HepG2 (cell line): Measurements from ENCODE around the gene RNU5B-1. TPM values are rescaled to one million over a fixed set of nuclear protein-coding genes. Genes with fewer than 3 reads are reported as not detected.

ENCODE experiments used
- AGO2 ChIP-seq: fragments of 200-400 bp; formaldehyde crosslinking; optimal IDR thresholded peaks from 2 replicates; pipeline ENCODE3; 2017; ENCODE audit warnings: mild to moderate bottlenecking, low read depth, low read length, moderate library complexity
- CBFB ChIP-seq: sonication (generic); formaldehyde crosslinking; IDR thresholded peaks from 2 replicates; pipeline ENCODE4 v1.4.0; 2020; ENCODE audit warnings: missing genetic modification reagents
- ESRRA ChIP-seq: sonication (generic); formaldehyde crosslinking; IDR thresholded peaks from 2 replicates; pipeline ENCODE4 v1.5.1; 2020; ENCODE audit warnings: mild to moderate bottlenecking, low read depth, missing genetic modification reagents
- FOSL2 ChIP-seq: sonication (generic); formaldehyde crosslinking; IDR thresholded peaks from 2 replicates; pipeline ENCODE4 v1.4.0; 2020; ENCODE audit warnings: missing genetic modification reagents
- KAT8 ChIP-seq: IDR thresholded peaks from 2 replicates; pipeline ENCODE4 v1.6.1; 2016; ENCODE audit warnings: missing genetic modification reagents, missing compliant biosample characterization
- MED8 ChIP-seq: sonication (generic); formaldehyde crosslinking; IDR thresholded peaks from 2 replicates; pipeline ENCODE4 v1.8.1; 2023; ENCODE audit warnings: mild to moderate bottlenecking, missing genetic modification reagents; ENCODE audit not compliant: insufficient replicate concordance
- MEIS2 ChIP-seq: sonication (generic); formaldehyde crosslinking; IDR thresholded peaks from 2 replicates; pipeline ENCODE4 v1.9.0; 2021; ENCODE audit warnings: mild to moderate bottlenecking, missing genetic modification reagents
- MTF2 ChIP-seq: sonication (generic); formaldehyde crosslinking; IDR thresholded peaks from 2 replicates; pipeline ENCODE4 v1.5.0; 2020; ENCODE audit warnings: missing genetic modification reagents, borderline replicate concordance
- PHF21A ChIP-seq: sonication (generic); formaldehyde crosslinking; IDR thresholded peaks from 2 replicates; pipeline ENCODE4 v1.5.0; 2020; ENCODE audit warnings: mild to moderate bottlenecking, missing genetic modification reagents
- PRPF4 ChIP-seq: fragments of 200-400 bp; formaldehyde crosslinking; IDR thresholded peaks from 2 replicates; pipeline ENCODE4 v1.6.1; 2016; ENCODE audit warnings: low read length, low read depth; ENCODE audit not compliant: poor library complexity, severe bottlenecking
- SALL1 ChIP-seq: sonication (generic); formaldehyde crosslinking; IDR thresholded peaks from 2 replicates; pipeline ENCODE4 v1.8.0; 2022; ENCODE audit warnings: mild to moderate bottlenecking, missing genetic modification reagents
- XRCC5 ChIP-seq: fragments of 200-400 bp; formaldehyde crosslinking; optimal IDR thresholded peaks from 2 replicates; pipeline ENCODE3; 2017; ENCODE audit warnings: mild to moderate bottlenecking, low read length
- ZBTB7B ChIP-seq: sonication (generic); formaldehyde crosslinking; IDR thresholded peaks from 2 replicates; pipeline ENCODE4 v1.4.0; 2020; ENCODE audit warnings: missing genetic modification reagents
- ZMYM4 ChIP-seq: sonication (generic); formaldehyde crosslinking; IDR thresholded peaks from 2 replicates; pipeline ENCODE4 v1.8.1; 2023; ENCODE audit warnings: mild to moderate bottlenecking, missing genetic modification reagents
- ZNF563 ChIP-seq: sonication (generic); formaldehyde crosslinking; IDR thresholded peaks from 2 replicates; pipeline ENCODE4 v1.8.0; 2022; ENCODE audit warnings: mild to moderate bottlenecking, moderate library complexity, missing genetic modification reagents
- ZNF564 ChIP-seq: sonication (generic); formaldehyde crosslinking; IDR thresholded peaks from 2 replicates; pipeline ENCODE4 v1.8.1; 2023; ENCODE audit warnings: mild to moderate bottlenecking, missing genetic modification reagents
- ZNF572 ChIP-seq: sonication (generic); formaldehyde crosslinking; IDR thresholded peaks from 2 replicates; pipeline ENCODE4 v1.5.1; 2020; ENCODE audit warnings: mild to moderate bottlenecking, missing genetic modification reagents
- ZNF616 ChIP-seq: sonication (generic); formaldehyde crosslinking; IDR thresholded peaks from 2 replicates; pipeline ENCODE4 v1.5.0; 2020; ENCODE audit warnings: low read depth, mild to moderate bottlenecking, missing genetic modification reagents
- ZNF747 ChIP-seq: sonication (generic); formaldehyde crosslinking; IDR thresholded peaks from 2 replicates; pipeline ENCODE4 v1.8.1; 2023; ENCODE audit warnings: missing genetic modification reagents, mild to moderate bottlenecking, borderline replicate concordance
- ZNF772 ChIP-seq: sonication (generic); formaldehyde crosslinking; IDR thresholded peaks from 2 replicates; pipeline ENCODE4 v1.5.0; 2020; ENCODE audit warnings: mild to moderate bottlenecking, missing genetic modification reagents
- ZNF839 ChIP-seq: sonication (generic); formaldehyde crosslinking; IDR thresholded peaks from 2 replicates; pipeline ENCODE4 v1.4.0; 2020; ENCODE audit warnings: missing genetic modification reagents, mild to moderate bottlenecking, borderline replicate concordance
- ZSCAN20 ChIP-seq: sonication (generic); formaldehyde crosslinking; IDR thresholded peaks from 2 replicates; pipeline ENCODE4 v1.4.0; 2020; ENCODE audit warnings: missing genetic modification reagents, mild to moderate bottlenecking, borderline replicate concordance
- polyA plus RNA-seq, 8 experiments: library from polyadenylated mRNA; depleted of rRNA in 3 of 8; stranded (reverse) in 7 of 8; unstranded in 1 of 8; fragments of >200 nt; fragmentation: Illumina TruSeq in 4 of 8; extraction: Trizol in 4 of 8; gene quantifications; 2 replicates each; pipeline versions ENCODE4 v1.2.1 to v1.2.3, GENCODE V29; 2011 to 2016; ENCODE audit warnings: low read depth in 4 of 8, missing spikeins in 1 of 8, mixed read lengths in 1 of 8; ENCODE audit not compliant: insufficient read depth in 1 of 8
- total RNA-seq, 5 experiments: library from RNA; depleted of rRNA; stranded (reverse); fragments of >200 nt; fragmentation: Illumina TruSeq; extraction: Trizol; gene quantifications; 2 replicates each; pipeline ENCODE4 v1.2.3, GENCODE V29; 2016; ENCODE audit warnings: low read depth in 1 of 5
- TF ChIP-seq, protein P1 (sequence below): sonication (generic); formaldehyde crosslinking; IDR thresholded peaks from 2 replicates; pipeline ENCODE4 v1.5.0; 2020; ENCODE audit warnings: mild to moderate bottlenecking, missing genetic modification reagents
- TF ChIP-seq, protein P2 (sequence below): sonication (generic); formaldehyde crosslinking; IDR thresholded peaks from 2 replicates; pipeline ENCODE4 v1.4.0; 2020; ENCODE audit warnings: missing genetic modification reagents

The RNU5B-1 gene
- total and polyA plus RNA-seq, 2 of the 13 experiments (the other 11 are each of a cell fraction or from before 2014, with no cell fraction given), result 1,646 TPM; not detected in 1

DNA sequence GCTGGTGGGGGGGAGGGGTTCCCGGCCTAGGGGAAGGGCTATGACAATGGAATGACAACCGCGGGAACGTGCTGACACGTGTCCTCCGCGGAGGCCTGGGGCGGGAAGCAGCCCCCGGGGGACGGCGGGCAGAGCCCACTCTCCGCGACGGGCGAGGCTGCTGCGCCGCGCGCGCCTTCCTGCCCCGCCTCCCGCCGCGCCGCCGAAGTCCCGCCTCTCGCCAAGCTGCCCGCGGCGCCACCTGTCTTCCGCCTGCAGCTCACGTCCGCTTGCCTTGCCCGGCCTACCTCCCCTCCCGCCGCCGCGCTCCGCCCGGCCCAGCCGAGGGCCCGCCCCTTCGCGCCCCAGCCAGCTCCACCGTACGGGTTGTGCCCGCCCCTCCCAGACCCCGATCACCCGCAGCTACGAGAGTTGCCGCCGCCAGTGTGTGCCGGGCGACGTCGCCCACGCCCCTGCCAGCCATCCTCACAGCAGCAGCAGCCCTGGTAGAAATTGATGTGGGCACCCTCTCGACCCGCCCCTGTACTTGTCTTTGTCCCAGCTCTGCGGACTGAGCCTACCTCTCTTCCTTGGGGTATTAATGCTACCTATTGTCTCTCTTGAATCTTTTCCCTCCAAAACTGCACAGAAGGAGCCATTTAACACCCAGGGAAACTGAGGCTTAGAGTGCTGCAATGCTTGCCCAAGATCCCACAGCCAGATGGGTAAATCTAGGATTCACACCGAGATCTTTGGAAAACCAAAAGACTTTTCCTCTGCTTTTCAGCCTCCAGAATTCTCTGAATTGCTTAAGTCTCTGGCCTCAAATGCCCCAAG is 17.6 kb upstream of the RNU5B-1 start, which contains the start of gene PARP16 (continued):
- TF ChIP-seq, protein P1, sequence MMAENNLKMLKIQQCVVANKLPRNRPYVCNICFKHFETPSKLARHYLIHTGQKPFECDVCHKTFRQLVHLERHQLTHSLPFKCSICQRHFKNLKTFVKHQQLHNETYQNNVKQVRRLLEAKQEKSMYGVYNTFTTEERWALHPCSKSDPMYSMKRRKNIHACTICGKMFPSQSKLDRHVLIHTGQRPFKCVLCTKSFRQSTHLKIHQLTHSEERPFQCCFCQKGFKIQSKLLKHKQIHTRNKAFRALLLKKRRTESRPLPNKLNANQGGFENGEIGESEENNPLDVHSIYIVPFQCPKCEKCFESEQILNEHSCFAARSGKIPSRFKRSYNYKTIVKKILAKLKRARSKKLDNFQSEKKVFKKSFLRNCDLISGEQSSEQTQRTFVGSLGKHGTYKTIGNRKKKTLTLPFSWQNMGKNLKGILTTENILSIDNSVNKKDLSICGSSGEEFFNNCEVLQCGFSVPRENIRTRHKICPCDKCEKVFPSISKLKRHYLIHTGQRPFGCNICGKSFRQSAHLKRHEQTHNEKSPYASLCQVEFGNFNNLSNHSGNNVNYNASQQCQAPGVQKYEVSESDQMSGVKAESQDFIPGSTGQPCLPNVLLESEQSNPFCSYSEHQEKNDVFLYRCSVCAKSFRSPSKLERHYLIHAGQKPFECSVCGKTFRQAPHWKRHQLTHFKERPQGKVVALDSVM (CRISPR knock-in tag), result peak; percentile 51; the same call in 1 of the 2 replicates
- peak; percentile 7 for TF ChIP-seq AGO2
- no peak for TF ChIP-seq CBFB (CRISPR knock-in tag)
- no peak for TF ChIP-seq MED8 (CRISPR knock-in tag)
- TF ChIP-seq SALL1, result peak; percentile 51; the same call in 1 of the 2 replicates
- TF ChIP-seq, protein P2, sequence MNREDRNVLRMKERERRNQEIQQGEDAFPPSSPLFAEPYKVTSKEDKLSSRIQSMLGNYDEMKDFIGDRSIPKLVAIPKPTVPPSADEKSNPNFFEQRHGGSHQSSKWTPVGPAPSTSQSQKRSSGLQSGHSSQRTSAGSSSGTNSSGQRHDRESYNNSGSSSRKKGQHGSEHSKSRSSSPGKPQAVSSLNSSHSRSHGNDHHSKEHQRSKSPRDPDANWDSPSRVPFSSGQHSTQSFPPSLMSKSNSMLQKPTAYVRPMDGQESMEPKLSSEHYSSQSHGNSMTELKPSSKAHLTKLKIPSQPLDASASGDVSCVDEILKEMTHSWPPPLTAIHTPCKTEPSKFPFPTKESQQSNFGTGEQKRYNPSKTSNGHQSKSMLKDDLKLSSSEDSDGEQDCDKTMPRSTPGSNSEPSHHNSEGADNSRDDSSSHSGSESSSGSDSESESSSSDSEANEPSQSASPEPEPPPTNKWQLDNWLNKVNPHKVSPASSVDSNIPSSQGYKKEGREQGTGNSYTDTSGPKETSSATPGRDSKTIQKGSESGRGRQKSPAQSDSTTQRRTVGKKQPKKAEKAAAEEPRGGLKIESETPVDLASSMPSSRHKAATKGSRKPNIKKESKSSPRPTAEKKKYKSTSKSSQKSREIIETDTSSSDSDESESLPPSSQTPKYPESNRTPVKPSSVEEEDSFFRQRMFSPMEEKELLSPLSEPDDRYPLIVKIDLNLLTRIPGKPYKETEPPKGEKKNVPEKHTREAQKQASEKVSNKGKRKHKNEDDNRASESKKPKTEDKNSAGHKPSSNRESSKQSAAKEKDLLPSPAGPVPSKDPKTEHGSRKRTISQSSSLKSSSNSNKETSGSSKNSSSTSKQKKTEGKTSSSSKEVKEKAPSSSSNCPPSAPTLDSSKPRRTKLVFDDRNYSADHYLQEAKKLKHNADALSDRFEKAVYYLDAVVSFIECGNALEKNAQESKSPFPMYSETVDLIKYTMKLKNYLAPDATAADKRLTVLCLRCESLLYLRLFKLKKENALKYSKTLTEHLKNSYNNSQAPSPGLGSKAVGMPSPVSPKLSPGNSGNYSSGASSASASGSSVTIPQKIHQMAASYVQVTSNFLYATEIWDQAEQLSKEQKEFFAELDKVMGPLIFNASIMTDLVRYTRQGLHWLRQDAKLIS, result no peak
- 0 out of 2 replicates have a peak, but pooled peaks have one; percentile 34 for TF ChIP-seq ZNF564
- peak; percentile 2; the same call in 1 of the 2 replicates for TF ChIP-seq FOSL2 (CRISPR knock-in tag)
- 0 out of 2 replicates have a peak, but pooled peaks have one; percentile 17 for TF ChIP-seq PHF21A (CRISPR knock-in tag)
- peak; percentile 62; the same call in 1 of the 2 replicates for TF ChIP-seq ZNF563 (CRISPR knock-in tag)
- TF ChIP-seq KAT8 (CRISPR knock-in tag), result peak; percentile 51; the same call in 1 of the 2 replicates
- no peak; the same call in 1 of the 2 replicates for TF ChIP-seq MTF2 (CRISPR knock-in tag)
- TF ChIP-seq ZNF772 (CRISPR knock-in tag), result 0 out of 2 replicates have a peak, but pooled peaks have one; percentile 37
- TF ChIP-seq ZMYM4 (CRISPR knock-in tag), result 0 out of 2 replicates have a peak, but pooled peaks have one; percentile 59
- TF ChIP-seq ZNF747 (CRISPR knock-in tag), result 0 out of 2 replicates have a peak, but pooled peaks have one; percentile 28
- peak; percentile 68; the same call in 1 of the 2 replicates for TF ChIP-seq MEIS2 (CRISPR knock-in tag)
- no peak for TF ChIP-seq ZNF572 (CRISPR knock-in tag)
- no peak for TF ChIP-seq XRCC5
- TF ChIP-seq ZNF839, result no peak
- no peak for TF ChIP-seq PRPF4
- peak; percentile 13; the same call in 1 of the 2 replicates for TF ChIP-seq ESRRA (CRISPR knock-in tag)
- TF ChIP-seq ZSCAN20 (CRISPR knock-in tag), result 0 out of 2 replicates have a peak, but pooled peaks have one; percentile 42
- TF ChIP-seq ZNF616 (CRISPR knock-in tag), result peak; percentile 69; the same call in 1 of the 2 replicates
- TF ChIP-seq ZBTB7B (CRISPR knock-in tag), result peak; percentile 55; the same call in 1 of the 2 replicates
